Spleen (tissue), 11 donors: ENCODE results near the gene BFSP1. TPM values are rescaled to one million over a fixed set of nuclear protein-coding genes. Genes with fewer than 3 reads are reported as not detected.

Source experiments
- DNase-seq: peaks from one replicate; pipeline ENCODE4 v3.0.0-alpha.2; 2020
- H3K27ac ChIP-seq, 8 donors: fragments of 200-600 bp; sonication (generic) in 7 of 8; 1 replicate in 4 of 8; 2 replicates in 4 of 8; pipeline versions ENCODE4 v1.5.0 to v1.8.0; 2016 to 2021; ENCODE audit warnings: inconsistent platforms in 4 of 8, mild to moderate bottlenecking in 4 of 8, moderate library complexity in 1 of 8
- H3K27me3 ChIP-seq, 7 donors: fragments of 200-600 bp; sonication (generic) in 6 of 7; replicated peaks in 1 of 7; 1 replicate in 4 of 7; 2 replicates in 3 of 7; pipeline versions ENCODE4 v1.5.0 to v1.8.0; 2016 to 2021; ENCODE audit warnings: inconsistent platforms in 3 of 7, mild to moderate bottlenecking in 1 of 7
- H3K36me3 ChIP-seq, 6 donors: fragments of 200-600 bp; sonication (generic) in 5 of 6; 1 replicate in 4 of 6; 2 replicates in 2 of 6; pipeline versions ENCODE4 v1.5.0 to v1.8.0; 2016 to 2021; ENCODE audit warnings: inconsistent platforms in 2 of 6
- H3K4me1 ChIP-seq, 6 donors: fragments of 200-600 bp; sonication (generic) in 5 of 6; 1 replicate in 3 of 6; 2 replicates in 3 of 6; pipeline versions ENCODE4 v1.5.0 to v1.8.0; 2016 to 2021; ENCODE audit warnings: inconsistent platforms in 3 of 6
- H3K4me3 ChIP-seq, 8 donors: fragments of 200-600 bp; sonication (generic) in 7 of 8; 1 replicate in 4 of 8; 2 replicates in 4 of 8; pipeline versions ENCODE4 v1.5.0 to v1.8.0; 2016 to 2021; ENCODE audit warnings: inconsistent platforms in 4 of 8, mild to moderate bottlenecking in 4 of 8, moderate library complexity in 2 of 8
- H3K9me3 ChIP-seq, 8 donors: fragments of 200-600 bp; sonication (generic) in 7 of 8; 1 replicate in 4 of 8; 2 replicates in 4 of 8; pipeline versions ENCODE4 v1.5.0 to v1.8.0; 2016 to 2021; ENCODE audit warnings: inconsistent platforms in 4 of 8
- POLR2A ChIP-seq, 3 donors: fragments of 450-650 bp; IDR thresholded peaks; one replicate each; pipeline ENCODE4 v1.5.1; 2017; ENCODE audit warnings: antibody characterized with exemption in 3 of 3, mild to moderate bottlenecking in 1 of 3
- POLR2AphosphoS5 ChIP-seq, 3 donors: sonication (generic); formaldehyde crosslinking; IDR thresholded peaks; one replicate each; pipeline ENCODE4 v1.5.1; 2017; ENCODE audit warnings: antibody characterized with exemption in 3 of 3
- WGBS, 5 donors: extraction: QIAGEN DNeasy Blood & Tissue Kit in 3 of 5; methylation state at CpG; one replicate each; pipeline versions ENCODE4 v1.1.5 to v1.1.7; 2013 to 2018; 5-methylcytosine and 5-hydroxymethylcytosine counted together
- intact Hi-C: fragments of 100-400 bp; cut with DNase I; formaldehyde crosslinking; loops from one replicate; pipeline ENCODE4 v1.15.0; 2023; ENCODE audit warnings: low total_unique reads
- polyA plus RNA-seq, 3 donors: library from polyadenylated mRNA; stranded (reverse); fragments of 200-250 nt; gene quantifications; one replicate each; pipeline ENCODE4 v1.2.1, GENCODE V29; 2013
- total RNA-seq, 7 donors: library from RNA; depleted of rRNA in 3 of 7; stranded (reverse); fragments of >200 nt in 3 of 7; fragmentation: NEBNext Ultra II Directional in 4 of 7; extraction: Animal tissue kit (Norgen Biotek cat#: 25700) in 4 of 7; gene quantifications; one replicate each; pipeline versions ENCODE4 v1.1.0 to v1.2.1, GENCODE V29; 2016 to 2021
- TF ChIP-seq, protein P1 (sequence below), 11 experiments: fragments of 200-600 bp in 7 of 11; fragments of 450-650 bp in 4 of 11; sonication (generic) in 4 of 11; IDR thresholded peaks in 8 of 11; conservative IDR thresholded peaks in 3 of 11; 1 replicate in 7 of 11; 2 replicates in 4 of 11; pipeline versions ENCODE4 v1.4.0 to v1.8.0; 2016 to 2021; ENCODE audit warnings: antibody characterized with exemption in 11 of 11, inconsistent platforms in 4 of 11, mild to moderate bottlenecking in 1 of 11
- donor health status: healthy with polysubstance abuse.
- donor health status: DM: no; HTN: no; CAD: no; lungs with moderate emphysema.
- donor health status: DM: no; HTN: no; CAD: no.
- donor health status: Bipolar disorder and iron deficiency.
- donor health status: healthy.
- donor health status: DM: no; HTN: no; CAD: no.
- donor health status: DM: yes; HTN: yes; CAD: no.

Gene BFSP1
- total and polyA plus RNA-seq, 10 donors = 0.13 to 0.86 (median 0.41) TPM

DNA sequence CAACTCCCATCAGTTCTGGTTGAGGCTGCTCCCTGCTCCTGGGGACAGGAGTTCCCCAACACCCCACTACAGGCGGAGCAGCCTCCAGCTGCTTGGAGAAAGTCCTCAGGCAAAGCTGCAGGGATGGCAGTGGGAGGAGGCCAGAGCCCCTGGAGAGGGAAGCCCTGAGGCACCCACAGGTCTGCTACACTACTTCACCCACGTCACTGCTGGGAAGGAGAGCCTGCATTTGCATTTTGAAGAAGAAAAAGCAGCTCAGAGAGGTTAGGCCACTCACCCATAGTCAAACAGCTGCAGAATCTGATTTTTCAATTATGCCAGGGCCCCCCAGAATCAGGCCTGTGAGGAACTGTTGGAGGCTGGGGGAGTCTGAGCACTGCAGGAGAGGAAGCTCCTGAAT, 17.2 kb downstream of the BFSP1 start:
- 71 to 88% (median 84%) methylated on average over 1 to 2 of the region's 2 CpGs for WGBS, 5 donors
- TF ChIP-seq POLR2AphosphoS5 (IDR thresholded peaks at IDR 0.05) = no peak
- no peak for TF ChIP-seq POLR2A (IDR thresholded peaks at IDR 0.05)
- TF ChIP-seq, protein P1, sequence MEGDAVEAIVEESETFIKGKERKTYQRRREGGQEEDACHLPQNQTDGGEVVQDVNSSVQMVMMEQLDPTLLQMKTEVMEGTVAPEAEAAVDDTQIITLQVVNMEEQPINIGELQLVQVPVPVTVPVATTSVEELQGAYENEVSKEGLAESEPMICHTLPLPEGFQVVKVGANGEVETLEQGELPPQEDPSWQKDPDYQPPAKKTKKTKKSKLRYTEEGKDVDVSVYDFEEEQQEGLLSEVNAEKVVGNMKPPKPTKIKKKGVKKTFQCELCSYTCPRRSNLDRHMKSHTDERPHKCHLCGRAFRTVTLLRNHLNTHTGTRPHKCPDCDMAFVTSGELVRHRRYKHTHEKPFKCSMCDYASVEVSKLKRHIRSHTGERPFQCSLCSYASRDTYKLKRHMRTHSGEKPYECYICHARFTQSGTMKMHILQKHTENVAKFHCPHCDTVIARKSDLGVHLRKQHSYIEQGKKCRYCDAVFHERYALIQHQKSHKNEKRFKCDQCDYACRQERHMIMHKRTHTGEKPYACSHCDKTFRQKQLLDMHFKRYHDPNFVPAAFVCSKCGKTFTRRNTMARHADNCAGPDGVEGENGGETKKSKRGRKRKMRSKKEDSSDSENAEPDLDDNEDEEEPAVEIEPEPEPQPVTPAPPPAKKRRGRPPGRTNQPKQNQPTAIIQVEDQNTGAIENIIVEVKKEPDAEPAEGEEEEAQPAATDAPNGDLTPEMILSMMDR (IDR thresholded peaks at IDR 0.05 in 8 of 11, conservative IDR thresholded peaks at IDR 0.05 in 3 of 11) = no peak
- intact Hi-C loops = no loop called here

DNA sequence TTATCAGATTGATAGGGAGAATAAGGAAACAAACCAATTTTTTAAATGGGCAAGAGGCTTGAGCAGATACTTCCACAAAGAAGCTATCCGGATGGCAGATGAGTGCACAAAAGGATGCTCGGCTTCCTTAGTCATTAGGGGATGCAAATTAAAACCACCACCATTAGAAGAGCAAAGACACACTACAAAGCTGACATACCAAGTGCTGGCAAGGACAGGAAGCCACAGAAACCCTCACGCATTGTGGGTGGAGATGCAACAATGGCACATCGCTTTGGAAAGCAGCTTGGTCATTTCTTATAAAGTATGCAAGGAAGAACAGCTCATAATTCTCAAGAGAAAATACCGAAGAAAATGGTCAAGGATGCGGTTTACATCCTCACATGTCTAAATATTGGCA, 19.8 kb downstream of the BFSP1 start:
- Histone ChIP-seq H3K4me1 (peaks cover 0 to 5% (median 0%) of the 10 kb centered on the region in 6 donors), H3K27me3 (no peaks in the 10 kb centered on the region), H3K9me3 (no peaks in the 10 kb centered on the region), H3K4me3 (no peak overlapping the region), H3K27ac (no peak overlapping the region), H3K36me3 (no peaks in the 10 kb centered on the region)
- no peak for DNase-seq
- WGBS, 5 donors = 57 to 68% (median 62%) methylated on average over 6 of the region's 6 CpGs
- TF ChIP-seq, protein P1 (IDR thresholded peaks at IDR 0.05 in 8 of 11, conservative IDR thresholded peaks at IDR 0.05 in 3 of 11) = no peak
- TF ChIP-seq POLR2A (IDR thresholded peaks at IDR 0.05) (no peak), POLR2AphosphoS5 (IDR thresholded peaks at IDR 0.05) (no peak)
- intact Hi-C loops = no loop called here

More for the DNA sequence above, 17.2 kb downstream of the BFSP1 start:
- H3K36me3 ChIP-seq = no peaks in the 10 kb centered on the region
- no peaks in the 10 kb centered on the region for H3K9me3 ChIP-seq
- no peak overlapping the region for H3K27ac ChIP-seq
- no peak overlapping the region for H3K4me3 ChIP-seq
- peaks cover 0 to 11% (median 0%) of the 10 kb centered on the region in 6 donors for H3K4me1 ChIP-seq
- no peaks in the 10 kb centered on the region for H3K27me3 ChIP-seq
- no peak for DNase-seq

DNA sequence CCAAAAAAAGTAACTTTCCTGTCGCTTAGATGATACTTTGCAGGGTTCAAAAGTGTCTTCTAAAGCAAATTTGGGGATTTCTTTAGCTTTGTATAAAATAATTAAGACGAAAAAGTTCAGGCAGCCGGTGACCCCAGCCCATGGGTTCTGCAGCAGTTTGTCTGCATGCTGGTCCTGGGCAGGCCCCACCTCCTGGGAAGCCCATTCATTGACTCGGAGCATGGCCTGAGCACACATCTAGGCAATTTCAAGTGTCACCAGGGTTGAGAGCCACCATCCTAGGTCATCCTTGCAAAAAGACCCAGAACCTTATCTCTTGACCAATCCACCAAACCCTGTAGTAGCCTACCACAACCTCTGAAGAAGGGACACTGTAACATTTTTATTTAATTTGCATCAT, 20.6 kb downstream of the BFSP1 start:
- Histone ChIP-seq H3K4me3 (no peak overlapping the region), H3K27me3 (no peaks in the 10 kb centered on the region), H3K9me3 (no peaks in the 10 kb centered on the region), H3K36me3 (no peaks in the 10 kb centered on the region), H3K27ac (no peak overlapping the region), H3K4me1 (peaks cover 0 to 14% (median 4%) of the 10 kb centered on the region in 6 donors)
- 56 to 95% (median 83%) methylated on average over 4 of the region's 4 CpGs for WGBS, 5 donors
- intact Hi-C loops = no loop called here
- DNase-seq = no peak
- no peak for TF ChIP-seq POLR2AphosphoS5 (IDR thresholded peaks at IDR 0.05)

DNA sequence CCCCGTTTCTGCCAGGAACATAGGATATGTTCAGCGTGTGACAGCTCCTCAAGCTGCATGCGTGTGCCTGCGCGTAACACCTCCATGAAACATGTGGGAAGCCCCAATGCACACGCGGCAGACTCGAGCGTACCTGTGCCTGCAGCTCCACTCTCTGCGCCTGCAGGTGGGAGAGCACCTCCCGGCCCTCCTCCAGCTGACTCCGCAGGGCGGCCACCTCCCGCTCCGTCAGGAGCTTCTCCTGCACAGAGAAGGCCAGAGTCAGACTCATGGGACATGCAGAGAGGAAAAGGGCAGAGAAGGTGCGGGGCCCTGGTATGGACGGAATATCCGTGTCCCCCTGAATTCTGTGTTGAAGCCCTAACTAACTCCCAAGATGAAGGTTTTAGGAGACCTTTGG, 22.4 kb downstream of the BFSP1 start:
- Histone ChIP-seq H3K4me3 (no peak overlapping the region), H3K4me1 (peaks cover 0 to 32% (median 16%) of the 10 kb centered on the region in 6 donors), H3K27me3 (no peaks in the 10 kb centered on the region), H3K27ac (no peak overlapping the region), H3K9me3 (no peaks in the 10 kb centered on the region), H3K36me3 (no peaks in the 10 kb centered on the region)
- no peak for TF ChIP-seq POLR2AphosphoS5 (IDR thresholded peaks at IDR 0.05)
- no peak for TF ChIP-seq POLR2A (IDR thresholded peaks at IDR 0.05)
- WGBS, 5 donors = 92 to 98% (median 95%) methylated on average over 17 to 18 of the region's 18 CpGs
- intact Hi-C loops = loop anchor here (10.0 kb wide), 4 partner anchors 386 to 766 kb away; partner anchors contain the start of genes KAT14 and PET117
- no peak for DNase-seq

DNA sequence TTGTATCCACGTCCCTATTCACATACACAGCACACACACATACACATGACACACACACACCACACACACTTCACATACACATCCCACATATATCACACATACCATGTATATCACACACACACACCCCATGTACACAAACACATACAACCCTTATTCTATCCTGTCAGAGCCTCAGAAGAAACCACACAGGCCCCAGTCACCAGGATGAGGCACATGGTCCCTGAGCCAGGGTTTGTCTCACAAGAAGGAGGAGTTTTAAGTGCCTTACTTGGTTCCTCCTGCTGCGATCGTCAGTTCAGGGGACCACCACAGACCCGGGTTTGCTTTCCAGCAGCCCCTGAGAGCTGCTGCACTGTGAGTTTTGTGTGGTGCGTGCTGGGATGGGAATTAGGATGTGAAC, 23.6 kb downstream of the BFSP1 start:
- no peak for TF ChIP-seq POLR2A (IDR thresholded peaks at IDR 0.05)
- intact Hi-C loops = loop anchor here (10.0 kb wide), 4 partner anchors 387 to 767 kb away; partner anchors contain the start of genes KAT14 and PET117

More for the DNA sequence above, 23.6 kb downstream of the BFSP1 start:
- 83 to 91% (median 84%) methylated on average over 5 of the region's 5 CpGs for WGBS, 5 donors
- DNase-seq = no peak
- H3K36me3 ChIP-seq = no peaks in the 10 kb centered on the region
- H3K9me3 ChIP-seq = no peaks in the 10 kb centered on the region
- no peak overlapping the region for H3K4me3 ChIP-seq
- peaks cover 0 to 35% (median 16%) of the 10 kb centered on the region in 6 donors for H3K4me1 ChIP-seq
- no peaks in the 10 kb centered on the region for H3K27me3 ChIP-seq
- no peak overlapping the region for H3K27ac ChIP-seq
